Measurements from ENCODE around the gene PYCR2.
"Not testable (repeated sequence)": the region's sequence is repeated elsewhere in the genome, so short reads cannot be mapped to it uniquely, and the experiment has no call there.

Gene PYCR2

DNA sequence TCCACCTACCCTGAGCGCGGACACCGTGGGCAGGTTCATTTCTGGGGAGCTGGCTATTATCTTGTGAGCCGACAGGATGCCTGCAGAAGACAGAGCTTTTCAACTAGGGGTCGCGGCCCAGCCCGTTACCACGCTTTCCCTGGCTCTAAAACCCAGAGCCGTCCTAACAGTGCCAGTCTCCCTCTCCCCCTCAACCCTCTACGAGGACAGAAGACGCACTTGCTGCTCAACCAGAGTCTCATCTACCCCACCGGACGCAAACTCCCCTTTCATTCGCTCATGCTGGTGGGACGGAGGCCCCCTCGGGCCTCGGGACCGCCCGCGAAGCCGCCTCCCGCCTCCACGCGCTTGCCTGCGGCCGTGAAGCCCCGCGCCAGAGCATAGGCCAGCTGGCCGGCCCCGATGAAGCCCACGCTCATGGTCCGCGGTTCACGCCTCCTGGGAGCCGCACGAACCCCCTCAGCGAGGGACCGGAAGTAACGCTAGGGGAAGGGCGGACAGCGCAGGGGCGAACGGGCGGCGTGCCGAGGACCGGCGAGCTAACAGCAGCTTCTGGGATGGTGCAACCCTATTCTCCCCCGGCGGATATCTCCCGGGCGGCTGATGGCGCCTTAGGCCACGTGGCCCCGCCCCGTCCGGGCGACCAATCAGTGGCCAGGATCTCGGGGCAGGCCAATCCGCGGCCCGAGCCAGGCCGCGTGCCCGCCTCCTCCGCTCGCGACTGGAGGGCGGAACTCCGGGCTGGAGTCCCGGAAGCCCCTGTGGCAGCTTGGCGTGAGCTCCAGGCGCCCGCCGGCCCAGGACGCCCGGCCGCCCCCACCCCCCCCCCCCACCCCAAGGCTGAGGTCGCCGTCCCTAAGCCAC, at the start of gene PYCR2:
Gene PYCR2, minus strand, starts transcription at position 559 of the 864 bp plus-strand sequence. Its CDS starts 140 bp downstream, at position 419.
- peak; percentile 82 for DNase-seq (ENCODE audit: low read depth)
- peak within 1 kb of the TSS; percentile 68 for H3K4me3 ChIP-seq (ENCODE audit: low read depth, low read length)
- no peak for TF ChIP-seq CTCF (IDR thresholded peaks at IDR 0.05; ENCODE audit: control insufficient read depth, extremely low read depth, insufficient read depth)

- TF ChIP-seq CTCF (IDR thresholded peaks at IDR 0.05; ENCODE audit: control insufficient read depth, extremely low read depth, insufficient read depth), result no peak
- H3K4me3 ChIP-seq (ENCODE audit: low read depth, low read length), result no peak overlapping the region
- no peak for DNase-seq (ENCODE audit: low read depth)
Measured at GRCh38 chr1:225973158-225973557, 49.1 kb upstream of the PYCR2 start.

- DNase-seq (ENCODE audit: low read depth), result no peak
- no peak for TF ChIP-seq CTCF (IDR thresholded peaks at IDR 0.05; ENCODE audit: control insufficient read depth, extremely low read depth, insufficient read depth)
- H3K4me3 ChIP-seq (ENCODE audit: low read depth, low read length), result no peak overlapping the region
Measured at GRCh38 chr1:225972344-225973152, 48.5 kb upstream of the PYCR2 start.

GRCh38 chr1:225970592-225971157, 46.6 kb upstream of the PYCR2 start:
- DNase-seq (ENCODE audit: low read depth); H3K4me3 ChIP-seq (ENCODE audit: low read depth, low read length): not testable (repeated sequence)

- DNase-seq (ENCODE audit: low read depth); H3K4me3 ChIP-seq (ENCODE audit: low read depth, low read length): not testable (repeated sequence)
Measured at GRCh38 chr1:225969751-225970150, 45.7 kb upstream of the PYCR2 start.

- H3K4me3 ChIP-seq (ENCODE audit: low read depth, low read length), result no peak overlapping the region
- no peak for TF ChIP-seq CTCF (IDR thresholded peaks at IDR 0.05; ENCODE audit: control insufficient read depth, extremely low read depth, insufficient read depth)
- no peak for DNase-seq (ENCODE audit: low read depth)
Measured at GRCh38 chr1:225965231-225965630, 41.2 kb upstream of the PYCR2 start.

- DNase-seq (ENCODE audit: low read depth), result no peak
- no peak for TF ChIP-seq CTCF (IDR thresholded peaks at IDR 0.05; ENCODE audit: control insufficient read depth, extremely low read depth, insufficient read depth)
- H3K4me3 ChIP-seq (ENCODE audit: low read depth, low read length), result no peak overlapping the region
Measured at GRCh38 chr1:225963735-225964530, 39.9 kb upstream of the PYCR2 start.
